ENCODE measurements around the gene MPP3.

Gene MPP3

DNA sequence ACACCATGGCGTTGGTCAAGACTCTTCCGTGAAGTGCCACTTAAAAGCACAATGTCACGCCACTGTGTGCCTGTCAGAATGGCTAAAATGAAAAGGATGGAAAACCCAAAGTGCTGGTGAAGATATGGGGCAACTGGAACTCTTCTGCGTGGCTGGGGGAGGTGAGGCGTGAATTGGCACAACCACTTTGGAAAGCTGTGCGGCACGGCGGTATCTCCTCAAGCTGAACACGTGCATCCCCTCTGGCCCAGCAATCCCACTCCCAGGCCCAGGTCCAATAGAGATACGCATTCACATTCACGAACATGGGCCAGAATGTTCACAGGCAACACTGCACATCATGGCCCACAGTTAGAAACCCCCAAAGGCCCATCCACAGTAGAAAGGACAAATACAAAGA, 63.1 kb downstream of the MPP3 start:
- no peak for DNase-seq

- DNase-seq: no peak
Measured at GRCh38 chr17:43769426-43769825, 63.5 kb downstream of the MPP3 start.

GRCh38 chr17:43768943-43769342, 64.0 kb downstream of the MPP3 start:
- no peak for DNase-seq

DNA sequence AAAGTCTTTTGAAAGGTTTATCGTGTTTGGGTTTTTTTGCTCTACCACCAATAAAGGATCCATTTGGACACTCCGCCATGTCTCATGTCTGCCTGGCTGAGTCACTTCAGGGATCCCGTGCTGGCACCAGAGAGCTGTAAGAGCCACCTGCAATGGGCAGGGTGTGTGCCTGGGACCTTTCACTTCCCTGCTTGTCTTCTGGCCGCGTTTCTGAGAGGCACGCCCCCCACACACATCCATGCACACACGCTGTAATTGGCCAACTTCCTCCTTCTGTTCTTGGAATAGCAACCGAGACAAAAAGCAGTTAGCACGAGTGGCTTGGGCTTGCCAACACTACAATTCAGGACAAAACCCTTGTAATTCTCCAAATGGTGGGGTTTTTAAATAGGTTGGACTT, 64.6 kb downstream of the MPP3 start:
- no peak for DNase-seq

- no peak for DNase-seq
Measured at GRCh38 chr17:43767713-43768059, 65.3 kb downstream of the MPP3 start.

DNA sequence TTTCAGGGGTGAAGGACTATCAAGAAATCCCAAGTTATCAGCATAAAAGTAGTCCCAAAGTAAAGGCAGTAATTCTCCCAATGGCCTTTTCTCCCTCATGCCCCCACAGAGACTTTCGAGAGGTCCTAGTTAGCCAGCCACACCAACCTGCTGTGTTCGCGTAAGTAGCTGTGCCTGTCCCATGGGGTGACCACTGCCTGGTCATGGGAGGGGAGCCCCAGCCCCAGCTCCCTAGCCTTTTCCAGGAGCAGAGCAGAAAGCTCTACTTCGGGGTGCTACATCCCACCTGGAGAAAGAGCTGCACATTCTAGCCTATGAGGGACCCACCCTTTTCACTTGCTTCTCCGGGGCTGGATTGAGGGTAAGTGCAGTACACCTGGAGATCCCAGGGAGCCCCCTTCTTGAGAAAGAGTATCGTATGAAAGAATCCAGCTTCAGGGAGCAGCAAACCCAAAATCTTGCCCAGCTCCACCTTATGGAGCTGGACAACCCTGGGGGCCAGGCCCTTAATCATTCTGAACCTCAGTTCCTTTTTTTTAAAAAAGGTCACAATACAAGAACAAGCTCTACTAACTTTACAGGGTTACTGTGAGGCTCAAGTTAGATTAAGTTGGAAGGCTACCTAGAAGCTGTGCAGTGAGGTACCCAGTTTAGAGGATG, 65.8 kb downstream of the MPP3 start:
- no peak for DNase-seq

- no peak for DNase-seq
Measured at GRCh38 chr17:43766413-43767052, 66.4 kb downstream of the MPP3 start.

DNA sequence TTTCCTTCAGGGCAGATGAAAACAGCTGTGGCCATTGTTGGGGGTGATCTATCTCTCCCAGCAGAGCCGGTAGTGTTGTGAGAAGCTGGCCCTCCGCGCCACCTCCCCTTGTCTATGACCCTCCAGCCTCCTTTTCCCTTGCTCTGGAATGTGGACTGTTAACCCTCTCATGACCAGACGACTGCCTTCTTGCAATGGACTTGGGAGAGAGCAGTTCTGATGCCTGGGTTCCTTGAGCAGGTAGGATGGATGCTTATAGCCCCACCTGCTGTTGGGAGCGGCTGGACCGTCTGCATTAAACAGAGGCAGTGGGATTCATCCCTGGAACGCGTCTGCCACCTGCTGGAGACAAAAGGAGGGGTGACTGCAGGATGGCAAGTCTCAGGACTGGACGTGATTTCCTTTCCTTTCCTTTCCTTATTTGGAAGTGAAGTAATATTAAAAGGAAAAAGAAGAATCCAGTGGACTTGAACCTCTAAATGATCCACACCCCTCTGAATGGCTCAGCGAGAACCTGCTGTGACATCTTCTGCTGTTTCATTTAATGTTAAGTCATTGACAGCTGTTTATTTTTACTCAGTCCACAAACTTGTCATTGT, 72.6 kb downstream of the MPP3 start:
- DNase-seq: peak; percentile 88

DNA sequence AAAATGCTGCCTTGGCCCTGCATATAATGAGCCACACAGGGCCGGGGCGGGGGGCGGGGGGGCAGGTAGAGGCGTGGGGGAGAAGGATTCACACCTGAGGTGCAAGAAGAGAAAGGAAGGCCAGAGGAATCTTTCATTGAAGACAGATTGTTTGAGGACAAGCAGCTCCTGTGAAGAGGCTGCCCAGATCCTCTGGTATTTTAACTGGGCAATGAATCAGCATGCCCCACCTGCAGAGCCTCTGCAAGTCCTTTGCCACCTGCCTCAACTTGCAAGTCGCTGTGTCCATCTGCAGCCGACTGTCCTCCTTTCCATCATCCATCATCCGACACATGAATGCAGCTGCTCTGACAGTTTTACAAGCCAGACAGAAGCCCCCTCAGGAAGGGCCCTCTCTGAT, 73.1 kb downstream of the MPP3 start:
- no peak for DNase-seq

DNA sequence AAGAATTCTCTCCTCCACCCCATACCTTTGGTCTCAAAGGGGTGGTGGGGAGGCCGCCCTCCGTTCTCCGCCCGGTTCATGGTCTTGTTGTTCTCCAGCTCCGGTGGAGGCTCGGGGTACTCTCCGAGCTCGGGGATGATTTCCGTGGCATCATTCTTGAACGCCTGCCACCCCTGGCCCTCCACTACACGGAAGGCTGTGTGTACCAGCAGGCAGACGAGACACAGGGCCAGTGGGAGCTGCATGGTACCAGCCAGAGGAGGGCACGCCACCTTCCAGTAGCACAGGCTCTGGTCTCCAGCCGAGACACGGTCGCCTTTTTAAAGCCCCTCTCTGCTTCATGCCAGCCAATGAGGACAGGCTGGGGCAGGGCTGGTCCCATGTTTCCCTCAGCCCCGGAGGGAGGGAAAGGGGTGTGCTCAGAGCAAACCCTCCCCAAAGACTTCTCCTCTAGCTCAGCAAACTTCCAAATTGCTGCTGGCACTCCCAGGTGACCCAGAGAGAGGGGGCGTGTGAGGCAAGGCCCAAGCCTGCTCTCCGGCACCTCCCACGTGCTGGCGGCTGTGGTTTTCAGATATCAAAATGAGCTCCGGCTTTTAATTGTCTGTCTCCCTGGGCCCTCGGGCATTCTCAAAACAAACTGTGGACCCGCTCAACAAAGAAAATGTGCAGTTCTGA, 74.3 kb downstream of the MPP3 start, which contains the start of gene SOST:
Gene SOST (minus strand): TSS at position 295 of the 678 bp plus-strand sequence. CDS start 50 bp downstream, at position 245.
- no peak for DNase-seq

DNA sequence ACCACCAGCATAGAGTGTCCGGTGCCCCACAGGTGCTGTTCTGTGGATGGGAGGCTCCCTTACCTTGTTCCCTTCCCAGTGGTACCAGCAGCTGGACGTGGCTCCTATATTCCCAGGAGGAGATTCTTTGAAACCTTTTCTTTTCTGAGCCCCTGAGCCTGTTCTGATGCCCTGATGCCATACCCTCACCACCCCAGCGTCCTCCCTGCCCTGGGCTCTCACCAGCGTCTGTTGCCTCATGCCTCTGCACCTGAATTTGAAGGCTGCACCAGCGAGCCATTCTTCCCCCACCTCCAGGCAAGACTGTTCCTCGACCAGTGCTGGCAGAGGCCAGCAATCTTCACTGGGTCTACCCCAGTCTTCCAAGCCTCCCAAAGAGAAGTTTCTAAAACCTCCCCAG, 74.9 kb downstream of the MPP3 start:
- DNase-seq: no peak

- DNase-seq: no peak
Measured at GRCh38 chr17:43757171-43757660, 75.7 kb downstream of the MPP3 start.

- no peak for DNase-seq
Measured at GRCh38 chr17:43756201-43756600, 76.7 kb downstream of the MPP3 start.

GRCh38 chr17:43755389-43755875, 77.5 kb downstream of the MPP3 start:
- DNase-seq: no peak

GRCh38 chr17:43754947-43755346, 78.0 kb downstream of the MPP3 start:
- no peak for DNase-seq

DNA sequence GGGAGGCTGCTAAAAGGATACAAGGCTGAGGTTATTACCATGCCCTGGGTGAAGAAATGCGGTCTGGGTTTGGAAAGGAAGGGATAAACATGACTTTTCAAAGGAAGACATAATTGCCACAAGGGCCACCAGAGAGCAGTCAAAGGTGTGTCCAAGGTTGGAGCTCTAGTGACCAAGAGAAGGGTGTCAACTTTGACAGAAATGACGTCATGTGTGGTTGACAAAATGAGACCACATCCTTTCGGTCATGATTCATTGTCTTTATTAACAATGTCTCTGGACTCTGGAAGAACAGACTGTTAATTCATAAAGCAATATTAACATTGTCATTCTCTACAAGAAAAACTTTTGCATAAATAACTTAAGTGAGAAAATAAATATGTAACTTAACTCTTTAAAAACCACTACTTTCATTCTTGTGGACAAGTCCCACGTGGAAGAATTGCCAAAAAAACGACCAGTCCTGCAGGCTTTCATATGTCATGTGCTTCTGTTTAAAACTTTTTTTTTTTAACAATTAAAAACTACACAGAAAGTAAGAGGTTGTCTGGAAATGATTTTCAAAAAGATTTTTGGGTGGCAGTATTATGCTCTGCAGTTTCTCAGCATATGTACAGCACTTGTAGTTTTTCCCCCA, 79.3 kb downstream of the MPP3 start:
- no peak for DNase-seq
